ENCODE measurements around the gene RAB26.

RAB26 gene

DNA sequence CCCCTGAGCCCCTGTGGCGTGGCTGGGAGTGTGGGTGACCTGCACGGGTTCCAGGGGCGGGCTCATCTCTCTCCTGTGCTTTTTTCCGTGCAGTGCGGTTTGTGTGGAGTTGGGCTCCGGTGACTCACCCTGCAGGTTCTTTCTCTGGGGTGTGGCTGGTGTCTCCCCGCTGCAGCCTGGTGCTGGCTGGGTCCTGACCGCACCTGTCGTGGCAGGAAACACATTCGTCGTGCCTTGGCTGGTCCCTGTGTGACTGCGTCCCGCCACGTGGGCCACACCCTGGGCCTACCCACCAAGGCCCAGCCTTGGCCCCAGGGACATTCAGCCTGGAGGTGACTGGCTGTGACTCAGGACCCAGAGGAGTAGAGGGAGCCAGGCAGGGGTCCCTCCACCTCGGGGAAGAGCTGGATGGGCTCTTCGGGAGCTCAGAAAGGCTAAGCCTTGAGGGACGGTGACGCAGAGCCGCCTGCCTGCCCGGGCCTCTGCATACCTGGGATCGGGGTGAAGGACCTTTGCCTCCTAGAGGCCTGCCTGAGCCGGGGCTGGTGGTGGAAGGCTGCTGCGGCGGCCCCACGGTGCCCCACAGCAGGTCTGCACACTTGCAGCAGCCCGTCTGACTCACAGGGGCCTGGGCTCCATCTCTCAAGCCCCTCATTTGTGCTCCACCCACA, 14.9 kb downstream of the RAB26 start:
- DNase-seq = no peak

DNA sequence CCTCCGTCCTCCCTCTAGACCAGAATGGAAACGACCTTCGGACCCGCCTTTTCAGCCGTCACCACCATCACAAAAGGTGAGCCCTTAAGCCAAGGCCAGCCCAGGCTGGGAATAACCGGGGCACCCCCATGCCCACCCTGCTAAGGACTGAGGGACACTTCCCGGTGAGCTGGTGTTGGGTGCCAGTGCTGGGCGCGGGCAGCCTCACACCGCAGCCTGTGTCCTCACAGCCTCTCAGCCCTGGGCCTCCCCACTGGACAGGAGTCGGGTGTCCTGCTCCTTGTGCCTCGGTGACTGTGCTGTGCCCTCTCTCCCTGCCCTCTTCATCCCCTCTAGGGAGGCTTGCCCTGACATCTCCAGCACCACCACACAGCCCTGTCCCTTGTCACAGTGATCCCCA, 17.4 kb downstream of the RAB26 start:
- no peak for DNase-seq

DNA sequence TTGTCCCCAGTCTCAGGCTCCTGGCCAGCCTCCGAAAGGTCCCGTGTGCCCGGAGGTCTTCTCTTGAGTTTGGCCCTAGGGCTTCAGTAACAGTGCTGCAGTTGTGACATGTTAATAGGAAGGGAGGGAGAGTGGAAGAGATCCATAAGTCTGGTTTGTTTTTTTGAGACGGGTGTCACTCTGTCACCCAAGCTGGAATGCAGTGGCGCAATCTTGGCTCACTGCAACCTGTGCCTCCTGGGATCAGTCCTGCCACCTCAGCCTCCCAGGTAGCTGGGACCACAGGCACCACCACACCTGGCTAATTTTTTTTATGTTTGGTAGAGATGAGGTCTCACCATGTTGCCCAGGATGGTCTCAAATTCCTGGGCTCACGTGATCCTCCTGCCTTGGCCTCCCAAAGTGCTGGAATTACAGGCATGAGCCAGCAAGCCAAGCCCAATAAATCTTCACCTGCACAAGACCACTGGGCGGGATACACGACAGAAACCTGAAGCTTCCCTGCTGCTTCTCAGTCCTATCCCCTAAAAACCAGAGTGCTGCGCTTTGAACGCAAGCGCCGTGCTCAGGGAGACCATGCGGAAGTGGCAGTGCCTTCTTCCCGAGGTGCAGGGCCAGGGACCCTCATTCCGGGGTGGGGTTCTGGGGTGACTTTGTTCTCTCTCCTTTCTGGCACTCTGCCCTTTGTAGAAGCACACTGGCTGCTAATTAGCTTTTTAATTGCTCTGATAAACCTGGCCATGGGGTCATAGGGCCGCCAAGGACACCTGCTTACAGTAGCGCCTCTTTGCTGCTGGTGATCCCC, 18.0 kb downstream of the RAB26 start:
- DNase-seq = no peak

DNA sequence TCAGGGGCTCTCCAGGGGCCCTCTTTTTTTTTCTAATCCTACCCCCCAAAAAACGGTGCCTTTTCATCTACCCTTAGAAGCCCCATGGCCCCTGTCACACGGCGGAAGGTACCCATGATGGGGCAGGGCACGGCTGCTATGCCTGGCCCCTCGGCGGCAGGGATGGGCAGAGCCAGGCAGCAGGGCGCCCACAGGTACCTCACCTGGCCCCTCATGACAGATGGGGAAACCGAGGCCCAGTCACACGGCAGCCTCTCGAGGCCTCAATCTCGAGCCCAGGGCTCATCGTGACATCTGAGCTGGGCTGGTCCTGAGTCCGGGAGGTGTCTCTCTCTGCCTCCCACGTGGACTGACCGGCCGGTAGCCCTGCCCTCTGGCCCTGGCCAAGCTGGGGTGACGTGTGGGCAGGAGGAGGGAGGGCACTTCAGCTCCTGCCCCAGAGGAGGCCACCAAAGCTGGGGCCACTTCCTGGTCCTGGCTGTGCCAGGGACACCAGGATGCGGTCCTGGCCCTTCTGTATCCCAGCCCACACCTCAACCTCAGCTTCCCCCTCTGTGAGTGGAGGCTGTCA, 18.7 kb downstream of the RAB26 start:
- DNase-seq = no peak

DNA sequence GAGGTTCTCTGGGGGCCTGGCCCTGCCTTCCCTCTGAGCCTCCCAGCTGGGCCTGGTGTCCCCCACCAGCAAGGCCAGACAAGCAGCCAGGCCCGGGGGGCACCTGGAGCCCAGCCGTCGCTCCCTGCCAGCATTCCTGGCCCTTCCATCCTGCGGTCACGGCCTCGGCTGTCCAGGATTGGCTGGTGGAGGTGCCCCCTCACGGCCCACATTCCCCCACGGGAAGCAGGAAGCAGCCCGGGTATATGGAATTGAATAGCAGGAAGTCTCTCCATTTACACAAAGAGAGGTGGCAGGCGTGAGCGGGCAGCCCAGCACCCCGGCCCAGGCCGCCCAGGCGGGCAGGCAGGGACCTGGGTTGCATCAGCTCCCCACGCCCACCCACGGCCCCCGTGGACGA, 21.7 kb downstream of the RAB26 start:
- no peak for DNase-seq

DNA sequence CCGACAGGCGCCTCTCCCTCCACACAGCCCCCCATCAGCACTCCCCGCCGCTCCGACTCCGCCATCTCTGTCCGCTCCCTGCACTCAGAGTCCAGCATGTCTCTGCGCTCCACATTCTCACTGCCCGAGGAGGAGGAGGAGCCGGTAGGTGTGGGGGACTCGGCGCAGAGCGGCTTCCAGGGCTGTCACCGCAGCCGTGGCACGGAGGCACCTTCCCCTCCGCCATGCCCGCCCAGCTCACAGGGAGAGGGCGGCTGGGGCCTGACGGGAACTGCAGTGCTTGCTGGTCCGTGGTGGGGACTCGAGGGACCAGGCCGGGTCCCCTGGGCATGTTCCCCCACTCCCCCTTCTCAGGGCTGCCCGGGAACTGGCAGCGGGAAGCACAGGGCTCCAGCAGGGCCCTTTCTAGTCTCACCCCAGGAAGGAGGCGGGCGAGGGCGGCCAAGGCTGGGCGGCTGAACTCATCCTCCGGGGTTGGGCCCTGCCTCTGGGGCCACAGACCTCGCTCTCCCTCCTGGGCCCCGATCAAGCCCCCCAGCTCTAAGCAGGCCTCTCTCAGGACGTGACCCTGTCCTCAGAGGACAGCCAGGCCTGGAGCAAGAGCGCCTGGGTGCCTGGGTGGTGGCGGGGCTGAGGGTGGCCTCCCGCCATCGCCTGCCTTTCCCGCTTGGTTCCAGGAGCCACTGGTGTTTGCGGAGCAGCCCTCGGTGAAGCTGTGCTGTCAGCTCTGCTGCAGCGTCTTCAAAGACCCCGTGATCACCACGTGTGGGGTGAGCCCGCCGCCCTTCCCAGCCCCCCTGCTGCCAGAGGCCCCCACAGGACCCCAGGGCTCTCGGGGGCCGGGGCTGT, 22.4 kb downstream of the RAB26 start:
- no peak for DNase-seq

DNA sequence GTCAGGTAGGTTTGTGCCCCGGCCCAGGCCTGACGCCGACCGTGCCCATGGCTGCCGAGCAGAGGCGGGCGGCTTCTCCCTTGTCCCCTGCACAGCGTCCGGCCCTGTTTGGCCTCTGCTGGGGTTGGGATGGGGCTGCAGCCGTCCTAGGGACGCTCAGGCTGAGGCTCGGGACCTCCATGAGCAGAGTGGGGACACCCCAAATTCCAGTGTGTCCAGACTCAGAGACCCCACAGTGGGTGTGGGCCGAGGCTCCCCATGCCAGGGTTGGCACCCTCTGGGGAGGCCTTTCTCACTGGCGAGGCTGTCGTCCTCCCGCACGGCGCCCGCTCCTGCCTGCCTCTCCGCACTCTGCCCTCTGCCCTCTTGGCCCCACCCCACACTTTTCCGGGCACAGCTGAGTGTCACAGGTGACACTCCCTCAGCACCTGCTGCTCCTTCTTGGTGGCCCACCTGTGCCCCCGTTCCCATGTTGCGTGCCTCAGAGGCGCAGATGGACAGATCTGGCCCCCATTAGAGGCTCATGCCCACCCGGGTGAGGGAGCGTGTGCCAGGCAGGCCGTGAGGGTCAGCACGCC, 23.3 kb downstream of the RAB26 start:
- no peak for DNase-seq

DNA sequence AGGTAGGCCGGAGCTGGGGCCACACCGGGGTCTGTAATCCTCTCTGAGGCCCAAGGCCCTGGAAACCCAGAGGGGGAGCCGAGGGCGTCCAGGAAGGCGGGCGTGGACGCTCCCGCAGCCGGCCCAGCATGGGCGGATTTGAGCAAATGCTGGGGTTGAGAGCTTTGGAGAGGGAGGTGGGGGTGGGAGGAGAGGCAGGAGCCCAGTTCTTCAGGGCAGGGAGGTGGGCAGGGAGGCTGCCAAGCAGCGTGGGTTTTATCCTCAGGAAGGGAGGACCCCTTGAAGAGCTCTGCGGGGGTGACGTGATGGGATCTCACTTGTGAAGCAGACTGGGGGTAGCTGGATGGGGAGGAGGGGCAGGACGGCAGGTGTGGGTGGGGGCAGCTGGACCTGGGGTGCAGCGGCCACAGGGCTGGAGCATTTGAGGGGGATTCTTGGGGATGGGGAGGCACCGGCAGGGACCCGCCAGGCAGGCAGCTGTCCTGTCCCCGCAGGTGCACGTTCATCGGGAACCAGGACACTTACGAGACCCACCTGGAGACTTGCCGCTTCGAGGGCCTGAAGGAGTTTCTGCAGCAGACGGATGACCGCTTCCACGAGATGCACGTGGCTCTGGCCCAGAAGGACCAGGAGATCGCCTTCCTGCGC, 24.4 kb downstream of the RAB26 start:
- DNase-seq = no peak

DNA sequence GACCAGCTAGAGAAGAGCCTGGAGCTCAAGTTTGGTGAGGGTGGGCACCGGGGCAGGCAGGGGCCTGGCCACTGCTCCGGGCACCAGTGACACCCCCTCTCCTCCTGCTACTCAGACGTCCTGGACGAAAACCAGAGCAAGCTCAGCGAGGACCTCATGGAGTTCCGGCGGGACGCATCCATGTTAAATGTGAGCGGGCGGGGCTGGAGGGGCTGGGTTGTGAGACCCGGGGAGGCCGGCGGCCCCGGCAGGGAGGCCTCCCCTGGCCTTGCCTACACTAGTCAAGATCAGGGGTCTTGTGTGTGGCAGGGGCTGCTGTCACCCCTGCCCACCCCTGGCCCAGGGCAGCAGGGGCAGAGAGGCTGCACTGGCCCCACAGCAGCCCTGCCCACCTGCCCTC, 24.9 kb downstream of the RAB26 start:
- no peak for DNase-seq

DNA sequence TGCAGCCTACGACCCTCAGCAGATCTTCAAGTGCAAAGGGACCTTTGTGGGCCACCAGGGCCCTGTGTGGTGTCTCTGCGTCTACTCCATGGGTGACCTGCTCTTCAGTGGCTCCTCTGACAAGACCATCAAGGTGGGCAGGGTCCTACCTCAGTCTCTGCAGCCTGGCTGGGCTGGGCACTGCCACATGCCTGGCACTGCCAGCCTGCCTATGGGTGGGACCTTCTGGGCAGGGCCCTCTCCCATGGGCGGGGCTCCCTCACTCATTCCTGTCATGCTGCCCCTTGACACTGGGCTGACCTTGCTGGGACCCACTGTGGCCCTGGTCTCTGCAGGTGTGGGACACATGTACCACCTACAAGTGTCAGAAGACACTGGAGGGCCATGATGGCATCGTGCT, 25.5 kb downstream of the RAB26 start:
- no peak for DNase-seq

DNA sequence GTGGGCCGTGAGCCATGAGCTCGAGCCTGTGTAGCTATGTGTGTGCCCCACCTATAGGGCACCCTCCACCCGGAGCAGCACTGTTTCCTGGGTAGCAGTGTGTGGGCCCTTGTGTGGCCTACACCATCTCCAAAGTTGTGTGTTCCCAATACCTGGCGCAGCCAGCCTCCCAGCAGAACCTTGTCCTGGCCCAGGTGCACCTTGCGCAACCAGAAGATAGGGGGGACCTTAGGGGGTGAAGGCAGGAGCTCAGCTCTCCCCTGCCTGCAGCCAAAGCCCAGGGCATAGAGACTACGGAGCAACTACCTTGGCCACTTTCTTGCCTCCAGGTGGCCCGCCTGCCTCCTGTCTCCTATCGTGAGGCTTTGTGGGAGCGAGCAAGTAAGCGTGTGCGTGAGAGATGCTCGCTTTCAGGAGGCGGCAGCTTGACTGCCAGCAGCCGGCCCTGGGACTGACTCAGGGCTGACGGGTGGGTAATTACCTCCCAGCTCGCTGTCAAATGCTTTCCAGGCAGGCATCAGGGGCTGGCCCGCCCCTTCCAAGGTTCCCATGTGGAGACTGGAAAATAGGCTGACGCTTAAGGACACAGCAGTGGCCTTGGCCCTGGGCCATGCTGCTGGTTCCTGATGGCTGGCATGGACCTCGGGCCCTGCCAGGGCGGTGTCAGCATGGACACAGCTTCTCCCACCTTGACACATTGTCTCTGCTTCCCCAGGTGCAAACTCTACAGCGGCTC, 26.1 kb downstream of the RAB26 start:
- no peak for DNase-seq

DNA sequence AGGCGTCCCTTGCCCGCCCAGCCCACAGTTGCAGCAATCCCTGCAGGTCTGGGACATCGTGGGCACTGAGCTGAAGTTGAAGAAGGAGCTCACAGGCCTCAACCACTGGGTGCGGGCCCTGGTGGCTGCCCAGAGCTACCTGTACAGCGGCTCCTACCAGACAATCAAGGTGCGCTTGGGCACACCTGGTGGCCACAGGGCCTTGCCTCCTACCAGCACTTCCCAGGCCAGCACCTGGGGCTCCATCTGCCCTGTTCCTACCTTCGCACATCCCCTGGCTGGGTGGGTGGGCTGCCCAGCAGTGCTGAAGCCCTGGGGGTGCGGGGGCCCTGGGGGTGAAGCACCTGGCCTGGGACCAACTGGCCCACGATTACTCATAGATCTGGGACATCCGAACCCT, 27.0 kb downstream of the RAB26 start:
- DNase-seq = no peak

DNA sequence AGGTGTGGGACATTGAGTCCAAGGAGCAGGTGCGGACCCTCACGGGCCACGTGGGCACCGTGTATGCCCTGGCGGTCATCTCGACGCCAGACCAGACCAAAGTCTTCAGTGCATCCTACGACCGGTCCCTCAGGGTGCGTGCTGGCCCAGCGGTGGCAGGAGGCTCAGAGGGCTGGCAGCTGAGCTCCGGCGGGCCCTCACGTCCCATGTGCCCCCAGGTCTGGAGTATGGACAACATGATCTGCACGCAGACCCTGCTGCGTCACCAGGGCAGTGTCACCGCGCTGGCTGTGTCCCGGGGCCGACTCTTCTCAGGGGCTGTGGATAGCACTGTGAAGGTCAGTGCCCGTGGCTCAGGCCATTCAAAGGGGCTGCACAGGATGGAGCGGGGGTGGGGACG, 27.6 kb downstream of the RAB26 start:
- no peak for DNase-seq

DNA sequence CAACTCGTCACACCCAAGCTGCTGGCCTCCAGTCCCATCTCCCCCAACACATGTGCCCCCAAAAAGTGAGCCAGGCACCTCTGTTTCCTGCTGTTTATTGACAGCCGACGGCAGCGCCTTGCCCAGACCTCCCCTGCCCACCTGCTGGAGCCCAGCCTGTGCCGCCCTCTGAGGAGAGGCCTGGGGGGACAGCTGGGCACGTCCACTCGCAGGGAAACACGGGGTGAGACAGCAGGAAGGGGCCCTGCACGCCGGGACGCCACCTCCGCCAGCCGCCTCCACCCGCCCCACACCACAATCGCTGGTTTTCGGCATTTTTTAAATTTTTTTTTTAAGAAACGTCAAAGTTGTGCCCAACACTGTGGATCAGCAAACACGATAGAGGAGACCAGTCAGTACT, 28.7 kb downstream of the RAB26 start:
- no peak for DNase-seq

DNA sequence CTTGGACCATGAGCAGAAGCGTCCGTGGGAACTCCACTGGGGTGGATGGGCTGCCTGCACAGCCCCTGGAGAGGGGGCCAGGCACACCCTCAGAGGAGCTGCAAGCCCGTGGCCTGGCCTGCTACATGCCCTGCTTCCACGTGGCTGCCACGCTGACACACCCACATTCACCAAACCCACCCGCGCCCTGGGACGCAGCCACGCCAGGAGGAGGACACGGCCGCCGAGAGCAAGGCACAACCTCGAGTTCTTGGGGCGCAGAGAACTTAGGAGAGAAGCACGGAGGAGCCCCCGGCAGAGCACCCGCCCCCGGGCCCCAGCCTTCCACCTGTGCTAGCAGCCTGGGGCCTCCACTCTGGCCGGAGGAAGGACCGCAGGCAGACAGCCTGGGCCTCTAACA, 29.1 kb downstream of the RAB26 start:
- no peak for DNase-seq

DNA sequence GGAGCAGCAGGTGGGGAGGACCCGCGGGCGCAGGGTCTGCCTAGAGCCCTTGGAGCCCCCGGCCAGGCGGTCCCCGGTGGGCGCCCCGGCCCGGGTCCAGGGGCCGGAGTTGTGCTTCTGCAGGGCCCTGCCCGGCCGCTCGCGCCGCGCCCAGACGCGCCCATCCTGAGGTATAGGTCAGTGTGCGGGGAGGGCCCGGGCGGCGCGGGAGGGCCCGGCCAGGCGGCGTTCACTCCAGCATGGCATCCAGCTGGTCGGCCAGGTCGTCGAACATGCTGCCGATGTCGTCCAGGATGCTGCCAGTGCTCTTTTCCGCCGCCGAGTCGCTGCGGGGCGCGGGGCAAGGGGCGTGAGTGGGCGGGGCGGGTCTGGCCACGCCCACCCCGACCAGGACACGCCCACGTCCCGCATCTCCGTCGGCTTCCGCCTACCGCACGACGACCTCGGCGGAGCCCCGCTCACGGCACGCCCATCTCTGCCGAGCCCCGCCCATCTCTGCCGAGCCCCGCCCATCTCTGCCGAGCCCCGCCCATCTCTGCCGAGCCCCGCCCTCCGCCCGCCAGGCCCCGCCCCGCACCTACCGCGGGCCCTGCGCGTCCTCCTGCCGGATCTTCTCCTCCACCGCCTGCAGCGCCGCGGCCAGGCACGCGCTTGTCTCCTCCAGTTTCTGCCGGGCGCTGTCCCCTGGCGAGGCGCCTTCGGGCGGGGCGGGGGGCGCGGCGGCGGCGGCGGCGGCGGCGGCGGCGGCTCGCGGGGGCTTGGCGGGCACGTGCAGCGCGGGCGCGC, 30.1 kb downstream of the RAB26 start:
- no peak for DNase-seq

DNA sequence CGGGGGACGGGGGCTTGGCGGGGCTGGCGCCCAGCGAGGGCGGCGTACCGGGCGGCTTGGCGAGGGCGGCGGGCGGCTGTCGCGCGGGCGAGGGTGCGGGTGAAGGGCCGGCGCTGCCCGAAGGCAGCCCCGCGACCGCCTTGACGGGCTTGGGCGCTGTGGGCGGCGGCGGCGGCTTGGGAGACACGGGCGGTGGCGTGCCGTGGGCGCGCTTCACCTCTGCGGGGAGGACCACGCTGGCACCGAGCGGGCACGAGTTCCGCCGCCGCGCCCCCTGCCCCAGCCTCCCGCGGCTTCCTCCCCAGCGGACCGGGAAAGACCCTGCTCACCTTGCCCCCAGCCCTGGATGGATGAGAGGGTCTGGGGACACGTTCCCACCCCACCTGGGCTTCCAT, 30.7 kb downstream of the RAB26 start:
- DNase-seq = no peak

DNA sequence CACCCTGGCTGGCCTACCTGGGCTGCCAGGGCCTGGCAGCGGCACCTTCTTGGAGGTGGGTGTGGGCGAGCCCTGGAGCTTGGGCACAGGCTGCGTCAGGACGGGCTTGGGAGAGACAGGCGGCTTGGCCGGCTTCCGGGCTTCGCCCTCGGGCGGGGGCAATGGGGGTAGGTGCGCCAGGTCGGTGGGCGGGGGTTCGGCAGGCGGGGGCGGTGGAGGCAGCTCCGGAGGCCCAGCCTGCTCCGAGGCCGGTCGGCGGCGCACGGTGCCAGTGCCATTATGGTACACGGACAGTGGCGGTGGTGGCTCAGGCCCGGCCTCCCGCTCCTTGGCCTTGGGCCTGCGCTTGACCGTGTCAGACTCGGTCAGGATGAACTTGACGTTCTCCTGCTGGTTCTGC, 31.2 kb downstream of the RAB26 start:
- DNase-seq = no peak

DNA sequence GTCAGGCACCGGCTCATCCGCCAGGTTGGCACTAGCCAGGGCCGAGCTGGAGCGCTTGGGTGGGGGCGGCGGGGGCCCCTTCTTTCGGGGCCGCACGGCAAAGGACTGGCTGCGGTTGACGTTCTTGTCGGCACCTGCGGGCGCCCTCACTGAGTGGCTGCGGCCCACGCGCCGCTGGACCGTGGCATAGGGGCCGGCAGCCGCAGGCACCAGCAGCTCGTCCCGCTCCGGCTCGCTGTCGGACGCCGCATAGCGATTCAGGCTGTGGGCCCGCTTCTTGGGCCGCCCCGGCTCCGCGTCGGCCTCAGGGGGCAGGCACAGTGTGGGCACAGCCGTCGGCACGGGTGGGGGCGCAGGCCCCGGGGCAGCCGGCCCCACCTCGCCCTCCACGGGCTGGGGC, 32.0 kb downstream of the RAB26 start:
- DNase-seq = no peak

DNA sequence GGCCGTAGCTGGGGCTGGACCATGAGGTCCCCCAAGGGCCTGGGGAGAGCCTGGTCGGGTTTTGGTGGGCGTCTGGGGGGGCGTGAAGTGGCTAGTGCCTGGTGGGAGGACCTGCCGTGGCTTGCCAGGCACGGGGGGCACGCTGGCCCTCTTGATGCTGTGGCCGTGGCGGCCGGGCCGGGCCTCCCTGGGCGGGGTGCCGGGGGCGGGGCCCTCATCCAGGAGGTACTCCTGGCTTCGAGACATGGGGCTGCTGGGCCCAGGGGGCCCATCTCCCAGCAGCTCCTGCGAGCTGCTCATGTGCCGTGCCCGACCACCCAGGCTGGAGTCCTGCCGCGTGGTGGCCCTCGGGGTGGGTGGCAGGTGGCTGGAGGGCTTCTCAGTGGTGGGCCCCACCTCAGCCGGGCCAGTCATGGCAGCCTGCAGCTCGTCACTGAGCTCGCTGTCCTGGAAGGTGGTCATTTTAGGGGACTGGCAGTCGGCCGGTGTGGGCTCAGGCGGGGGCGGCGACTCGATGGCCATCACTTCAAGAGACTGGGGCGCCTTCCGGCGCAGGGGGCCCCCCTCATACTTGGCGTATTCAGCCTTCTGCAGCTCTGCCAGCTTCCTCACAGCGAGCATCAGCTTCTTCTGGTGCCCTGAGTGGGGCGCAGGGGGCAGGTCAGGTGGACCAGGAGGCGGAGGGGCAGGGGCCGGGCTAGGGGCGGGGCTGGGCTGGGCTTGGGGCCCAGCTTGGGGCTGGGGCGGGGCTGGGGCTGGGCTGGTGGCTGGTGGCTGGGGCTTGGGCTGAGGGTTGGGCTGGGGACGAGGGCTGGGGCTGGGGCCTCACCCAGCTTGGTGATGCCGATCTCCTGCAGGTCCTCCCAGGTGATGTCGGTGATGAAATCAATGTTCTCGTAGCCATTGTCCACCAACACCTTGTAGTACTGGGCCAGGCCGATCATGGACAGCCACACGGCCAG, 32.8 kb downstream of the RAB26 start:
- no peak for DNase-seq
